ENCODE results near the gene RHD. TPM values are rescaled to one million over a fixed set of nuclear protein-coding genes. Genes with fewer than 3 reads are reported as not detected.

RHD gene
- total RNA-seq, 1 experiment from 2014 or later = not detected

Other genes with a start within 250 kb of the RHD start
- 30.1 to 35.7 TPM (median 35.3 TPM) in 3 replicates for gene SYF2, start 40.0 kb upstream of the RHD start, total RNA-seq (2021)
- 75.9 to 78.1 TPM (median 76.9 TPM) in 3 replicates for gene RSRP1, start 25.1 kb upstream of the RHD start, total RNA-seq (2021)
- 84.0 to 100 TPM (median 98.9 TPM) in 3 replicates for gene TMEM50A, start 65.8 kb downstream of the RHD start, total RNA-seq (2021)
- 0.24 to 0.27 TPM in 2 of 3 replicates, not detected in the other for gene RHCE, start 148.3 kb downstream of the RHD start, total RNA-seq (2021)
- 9.0 to 9.5 TPM (median 9.0 TPM) in 3 replicates for gene MACO1, start 158.4 kb downstream of the RHD start, total RNA-seq (2021)

Measured in WTC11 (cell line).